Measurements from ENCODE around the gene COX20. TPM values are rescaled to one million over a fixed set of nuclear protein-coding genes. Genes with fewer than 3 reads are reported as not detected.

The COX20 gene
- total RNA-seq, 2 donors from 2014 or later, result 24.4 to 24.8 TPM

DNA sequence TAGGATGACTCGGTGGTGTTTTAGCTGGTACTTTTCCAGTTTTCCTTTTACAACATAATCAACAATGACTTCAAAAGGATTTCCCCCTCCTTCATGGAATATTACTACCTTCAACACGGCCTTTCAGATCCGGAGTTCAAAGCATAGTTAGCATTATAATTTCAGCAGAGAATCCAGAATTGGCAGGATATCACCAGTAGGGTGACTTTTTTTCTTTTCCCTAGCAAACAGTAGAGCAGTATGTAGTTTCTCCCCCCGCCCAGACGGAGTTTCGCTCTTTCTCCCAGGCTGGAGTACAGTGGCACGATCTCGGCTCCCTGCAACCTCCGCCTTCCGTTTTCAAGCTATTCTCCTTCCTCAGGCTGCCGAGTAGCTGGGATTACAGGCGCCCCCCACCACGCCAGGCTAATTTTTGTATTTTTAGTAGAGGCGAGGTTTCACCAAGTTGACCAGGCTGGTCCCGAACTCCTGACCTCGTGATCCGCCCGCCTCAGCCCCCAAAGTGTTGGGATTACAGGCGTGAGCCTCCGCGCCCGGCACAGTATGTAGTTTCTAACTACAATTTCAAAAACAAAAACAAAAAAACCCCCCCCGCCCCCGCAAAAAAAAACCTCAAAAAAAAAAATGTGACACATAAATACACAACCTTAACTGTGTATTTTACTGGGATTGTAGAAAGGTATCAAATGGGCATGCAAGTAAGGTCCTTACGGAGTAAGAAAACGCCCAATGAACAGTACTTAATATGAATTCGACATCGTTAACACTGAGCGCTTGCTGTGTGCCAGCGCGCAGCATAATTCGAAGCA, 1.5 kb upstream of the COX20 start:
- Mint-ChIP-seq H3K27ac (peak overlapping the region; percentile 98), H3K36me3 (ENCODE audit: low read depth) (peaks cover 2% of the 10 kb centered on the region), H3K27me3 (no peaks in the 10 kb centered on the region), H3K4me1 (peaks cover 33% of the 10 kb centered on the region), H3K4me3 (peak overlapping the region; percentile 96)
- DNase-seq, result peak; percentile 24 to 32 (median 30)
- H3K9me3 ChIP-seq (ENCODE audit: control insufficient read depth, low read length, poor library complexity, severe bottlenecking), result no peaks in the 10 kb centered on the region
- peak; percentile 35 for ATAC-seq

GRCh38 chr1:244834543-244835275, 749 bp upstream of the COX20 start:
- Mint-ChIP-seq H3K27ac (peak overlapping the region; percentile 98), H3K4me3 (peak overlapping the region; percentile 96), H3K27me3 (no peaks in the 10 kb centered on the region), H3K4me1 (peaks cover 38% of the 10 kb centered on the region), H3K36me3 (ENCODE audit: low read depth) (peaks cover 2% of the 10 kb centered on the region)
- no peaks in the 10 kb centered on the region for H3K9me3 ChIP-seq (ENCODE audit: control insufficient read depth, low read length, poor library complexity, severe bottlenecking)
- ATAC-seq (peak; percentile 76), DNase-seq (peak; percentile 72 to 82 (median 74))

- Mint-ChIP-seq H3K4me3 (peak overlapping the region; percentile 96), H3K36me3 (ENCODE audit: low read depth) (peaks cover 5% of the 10 kb centered on the region), H3K27ac (peak overlapping the region; percentile 98), H3K27me3 (no peaks in the 10 kb centered on the region), H3K4me1 (peaks cover 49% of the 10 kb centered on the region)
- no peaks in the 10 kb centered on the region for H3K9me3 ChIP-seq (ENCODE audit: control insufficient read depth, low read length, poor library complexity, severe bottlenecking)
- no peak for ATAC-seq
- DNase-seq, result no peak
Measured at GRCh38 chr1:244836135-244836521, 670 bp downstream of the COX20 start.

GRCh38 chr1:244836584-244836983, 1.1 kb downstream of the COX20 start:
- peak overlapping the region; percentile 98 for H3K27ac Mint-ChIP-seq
- no peaks in the 10 kb centered on the region for H3K27me3 Mint-ChIP-seq
- DNase-seq (no peak), ATAC-seq (no peak)
- peaks cover 5% of the 10 kb centered on the region for H3K36me3 Mint-ChIP-seq (ENCODE audit: low read depth)
- peak overlapping the region; percentile 96 for H3K4me3 Mint-ChIP-seq
- no peaks in the 10 kb centered on the region for H3K9me3 ChIP-seq (ENCODE audit: control insufficient read depth, low read length, poor library complexity, severe bottlenecking)
- H3K4me1 Mint-ChIP-seq, result peaks cover 49% of the 10 kb centered on the region

DNA sequence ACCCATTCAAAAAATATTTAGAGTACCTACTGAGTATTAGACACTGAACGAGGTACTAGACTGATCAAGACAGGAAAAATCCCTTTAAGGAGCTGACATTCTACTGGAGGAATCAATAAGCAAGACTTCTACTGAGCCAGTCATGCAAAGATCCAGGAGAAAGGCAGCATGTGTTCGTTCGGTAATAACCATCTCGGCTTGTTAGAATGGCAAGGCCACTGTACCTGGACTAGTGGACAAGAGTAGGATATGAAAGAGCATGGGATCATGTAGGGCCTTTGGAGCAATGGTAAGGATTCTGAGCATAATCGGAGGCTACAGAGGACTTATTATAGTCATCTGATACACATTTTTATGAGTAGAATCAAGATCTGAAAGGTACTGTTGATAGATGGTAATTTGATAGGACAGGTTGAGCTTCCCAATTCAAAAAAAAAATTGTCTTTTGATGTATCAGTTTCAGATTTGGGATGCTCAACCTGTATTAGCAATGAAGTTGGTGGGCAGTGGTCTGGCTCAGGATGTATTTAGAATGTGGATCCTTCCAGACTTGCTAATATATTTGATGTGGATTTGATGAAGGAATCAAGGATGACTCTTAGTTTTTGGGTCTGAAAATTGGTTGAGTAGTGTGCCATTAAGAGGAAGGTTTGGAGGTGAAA, 2.3 kb downstream of the COX20 start:
- H3K4me3 Mint-ChIP-seq, result peak overlapping the region; percentile 77
- H3K36me3 Mint-ChIP-seq (ENCODE audit: low read depth), result peaks cover 5% of the 10 kb centered on the region
- H3K27me3 Mint-ChIP-seq, result no peaks in the 10 kb centered on the region
- ATAC-seq, result no peak
- H3K4me1 Mint-ChIP-seq, result peaks cover 51% of the 10 kb centered on the region
- no peaks in the 10 kb centered on the region for H3K9me3 ChIP-seq (ENCODE audit: control insufficient read depth, low read length, poor library complexity, severe bottlenecking)
- DNase-seq, result no peak
- peak overlapping the region; percentile 98 for H3K27ac Mint-ChIP-seq

DNA sequence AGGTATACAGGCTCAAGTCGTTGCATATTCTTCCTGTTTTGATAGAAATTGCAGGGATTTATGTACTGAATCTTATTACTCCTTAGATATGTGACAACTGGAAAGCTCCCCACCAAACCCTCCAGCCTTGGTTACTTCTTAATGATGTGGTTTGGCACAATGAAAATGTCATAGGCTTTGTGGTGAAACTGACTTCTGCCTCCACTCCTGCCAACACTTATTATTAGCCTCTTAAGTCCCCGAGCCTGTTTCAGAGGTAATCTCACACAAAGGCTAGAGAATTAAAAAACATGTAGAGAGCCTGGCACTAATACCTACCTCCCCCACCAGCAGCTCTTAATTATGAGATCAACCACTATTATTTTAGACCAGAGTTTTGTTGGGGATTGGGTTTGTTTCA, 4.2 kb downstream of the COX20 start:
- peaks cover 46% of the 10 kb centered on the region for H3K4me1 Mint-ChIP-seq
- no peak overlapping the region for H3K4me3 Mint-ChIP-seq
- no peaks in the 10 kb centered on the region for H3K9me3 ChIP-seq (ENCODE audit: control insufficient read depth, low read length, poor library complexity, severe bottlenecking)
- peak overlapping the region; percentile 98 for H3K27ac Mint-ChIP-seq
- H3K36me3 Mint-ChIP-seq (ENCODE audit: low read depth), result peaks cover 3% of the 10 kb centered on the region
- ATAC-seq (no peak), DNase-seq (no peak)
- no peaks in the 10 kb centered on the region for H3K27me3 Mint-ChIP-seq

DNA sequence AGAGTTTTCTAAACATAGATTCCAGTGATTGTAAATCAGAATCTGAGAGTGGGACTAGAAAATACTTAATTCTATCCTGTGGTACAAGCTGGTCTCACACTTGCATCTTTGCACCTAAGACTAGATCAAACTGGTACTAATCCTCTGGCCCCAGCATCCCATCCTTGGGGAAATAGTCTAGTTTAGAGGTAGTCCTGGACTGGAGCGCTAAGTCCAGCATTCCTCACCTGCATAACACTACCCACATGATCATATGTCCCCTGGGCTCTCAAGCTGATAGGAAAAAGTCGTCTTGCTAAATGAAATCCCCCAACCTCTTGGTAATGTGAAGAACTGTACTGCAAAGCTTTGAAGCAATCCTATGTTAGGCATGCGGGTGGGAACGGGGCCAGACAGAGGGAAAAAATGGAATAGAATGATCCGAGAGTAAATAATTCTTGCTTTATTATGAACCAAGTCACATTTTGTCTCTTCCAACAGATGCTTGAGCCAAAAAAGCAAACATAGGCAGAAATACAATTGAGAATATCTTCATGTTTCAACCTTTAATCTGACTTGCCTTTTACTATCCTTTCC, 4.8 kb downstream of the COX20 start:
- no peak for ATAC-seq
- peak overlapping the region; percentile 60 for H3K4me3 Mint-ChIP-seq
- peak overlapping the region; percentile 98 for H3K27ac Mint-ChIP-seq
- H3K4me1 Mint-ChIP-seq, result peaks cover 46% of the 10 kb centered on the region
- DNase-seq, result no peak
- H3K36me3 Mint-ChIP-seq (ENCODE audit: low read depth), result peaks cover 5% of the 10 kb centered on the region
- no peaks in the 10 kb centered on the region for H3K27me3 Mint-ChIP-seq
- H3K9me3 ChIP-seq (ENCODE audit: control insufficient read depth, low read length, poor library complexity, severe bottlenecking), result no peaks in the 10 kb centered on the region

DNA sequence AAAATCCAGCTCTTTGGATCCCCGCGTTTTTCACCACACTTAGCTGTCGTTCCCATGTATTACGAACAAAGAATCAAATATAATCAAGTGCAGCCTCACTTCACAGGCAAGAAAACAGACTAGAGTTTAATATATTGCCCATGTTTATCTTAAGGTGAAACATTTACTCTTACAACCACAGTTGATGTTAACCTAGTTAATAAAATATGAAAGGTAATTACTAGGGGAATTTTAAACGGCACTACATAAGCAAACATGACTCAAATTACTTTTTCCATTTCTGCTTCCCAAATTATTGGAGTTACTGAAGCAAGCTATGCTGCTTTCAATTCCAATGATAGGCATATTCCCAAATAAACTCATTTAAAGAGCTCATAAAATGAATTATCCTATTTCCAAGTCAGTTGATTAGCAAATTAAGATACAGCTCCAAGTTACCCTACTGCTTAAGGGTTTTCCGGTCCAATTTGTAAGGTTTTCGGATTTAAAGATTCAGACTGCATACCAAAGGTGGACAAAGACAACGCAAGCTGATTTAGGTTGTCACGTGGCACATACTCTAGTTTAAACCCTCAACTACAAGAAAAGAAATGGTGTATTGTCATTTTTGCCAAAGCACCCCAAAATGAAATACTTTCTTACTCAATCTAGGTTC, 5.9 kb downstream of the COX20 start:
- no peaks in the 10 kb centered on the region for H3K27me3 Mint-ChIP-seq
- DNase-seq (no peak), ATAC-seq (no peak)
- peaks cover 8% of the 10 kb centered on the region for H3K36me3 Mint-ChIP-seq (ENCODE audit: low read depth)
- H3K9me3 ChIP-seq (ENCODE audit: control insufficient read depth, low read length, poor library complexity, severe bottlenecking), result no peaks in the 10 kb centered on the region
- peak overlapping the region; percentile 98 for H3K27ac Mint-ChIP-seq
- no peak overlapping the region for H3K4me3 Mint-ChIP-seq
- H3K4me1 Mint-ChIP-seq, result peaks cover 45% of the 10 kb centered on the region

DNA sequence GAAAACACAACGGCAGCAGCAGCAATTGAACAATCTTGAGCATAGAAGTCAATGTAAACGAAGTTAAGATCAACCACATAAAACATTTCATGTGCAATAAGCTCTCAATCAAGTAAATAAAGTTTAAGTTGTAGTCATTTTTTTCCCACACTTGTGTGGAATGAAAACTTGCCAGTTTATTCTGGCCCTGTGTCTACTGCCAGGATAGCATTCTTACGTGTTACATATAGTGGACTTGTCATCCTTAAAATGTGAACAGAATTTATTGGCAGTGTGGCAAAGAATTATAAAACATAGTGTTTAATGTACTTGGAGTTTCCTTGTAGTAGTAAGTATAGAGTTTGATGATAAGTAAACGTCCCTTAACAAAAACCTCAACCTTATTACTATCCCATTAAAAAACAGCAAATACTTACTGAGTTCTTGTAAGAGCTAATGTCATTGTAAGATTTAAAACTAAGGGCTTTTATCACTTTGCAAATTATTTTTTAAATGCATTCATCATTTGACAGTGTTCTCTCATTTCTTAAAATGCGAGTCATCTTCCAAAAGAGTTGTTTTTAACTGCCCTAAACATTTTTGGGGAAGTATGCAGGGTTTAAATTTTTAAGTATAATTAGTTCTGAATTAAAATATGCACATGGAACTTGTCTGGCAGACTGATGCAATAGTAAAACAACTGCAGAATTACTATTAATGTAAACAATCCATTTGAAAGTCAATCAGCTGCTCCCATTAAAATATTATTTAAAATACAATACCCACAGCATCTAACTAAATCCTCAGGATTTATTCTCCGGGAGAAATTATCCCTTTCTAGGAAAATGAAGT, 7.9 kb downstream of the COX20 start:
- ATAC-seq (no peak), DNase-seq (no peak)
- H3K4me1 Mint-ChIP-seq, result peaks cover 36% of the 10 kb centered on the region
- peaks cover 9% of the 10 kb centered on the region for H3K36me3 Mint-ChIP-seq (ENCODE audit: low read depth)
- no peak overlapping the region for H3K4me3 Mint-ChIP-seq
- H3K27ac Mint-ChIP-seq, result peak overlapping the region; percentile 87
- H3K9me3 ChIP-seq (ENCODE audit: control insufficient read depth, low read length, poor library complexity, severe bottlenecking), result no peaks in the 10 kb centered on the region
- H3K27me3 Mint-ChIP-seq, result no peaks in the 10 kb centered on the region

DNA sequence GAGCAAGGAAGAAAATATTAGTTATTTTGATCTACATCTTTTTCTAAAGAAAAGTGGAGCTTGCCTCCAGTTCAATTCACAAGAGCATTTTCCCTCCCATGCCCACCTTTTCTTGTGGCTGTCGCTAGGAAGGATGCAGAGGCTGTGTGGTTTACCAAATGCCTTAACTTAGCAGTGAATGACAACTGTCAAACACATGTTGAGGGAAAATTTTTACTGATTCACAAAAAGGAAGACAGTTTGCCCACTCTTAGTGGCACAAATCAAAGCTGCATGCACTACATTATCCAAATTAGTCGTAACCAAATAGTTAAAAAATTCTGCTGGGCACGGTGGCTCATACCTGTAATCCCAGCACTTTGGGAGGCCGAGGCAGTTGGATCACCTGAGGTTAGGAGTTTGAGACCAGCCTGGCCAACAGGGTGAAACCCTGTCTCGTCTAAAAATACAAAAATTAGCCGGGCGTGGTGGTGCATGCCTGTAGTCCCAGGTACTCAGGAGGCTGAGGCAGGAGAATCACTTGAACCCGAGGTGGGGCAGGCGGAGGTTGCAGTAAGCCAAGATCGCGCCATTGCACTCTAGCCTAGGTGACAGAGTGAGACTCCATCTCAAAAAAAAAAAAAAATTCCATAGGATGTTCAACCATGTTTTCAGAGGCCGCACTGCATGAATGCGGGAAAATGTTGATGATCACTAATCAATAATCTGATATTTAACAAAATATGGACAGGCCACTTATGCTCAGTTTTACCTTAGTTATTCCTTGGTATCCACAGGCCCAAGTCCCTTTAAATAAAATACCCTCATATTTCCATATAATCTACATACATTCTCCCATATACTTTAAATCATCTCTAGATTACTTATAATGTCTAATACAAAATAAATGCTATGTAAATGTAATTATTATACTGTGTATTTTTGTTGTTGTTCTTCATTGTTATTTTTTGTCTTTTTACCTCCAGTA, 9.0 kb downstream of the COX20 start:
- Mint-ChIP-seq H3K4me1 (peaks cover 38% of the 10 kb centered on the region), H3K4me3 (no peak overlapping the region), H3K27me3 (no peaks in the 10 kb centered on the region), H3K27ac (peak overlapping the region; percentile 87), H3K36me3 (ENCODE audit: low read depth) (peaks cover 9% of the 10 kb centered on the region)
- ATAC-seq (peak; percentile 21), DNase-seq (no peak)
- no peaks in the 10 kb centered on the region for H3K9me3 ChIP-seq (ENCODE audit: control insufficient read depth, low read length, poor library complexity, severe bottlenecking)

- ATAC-seq, result no peak
- no peaks in the 10 kb centered on the region for H3K27me3 Mint-ChIP-seq
- H3K4me3 Mint-ChIP-seq, result peak overlapping the region; percentile 66
- H3K27ac Mint-ChIP-seq, result peak overlapping the region; percentile 87
- peaks cover 30% of the 10 kb centered on the region for H3K4me1 Mint-ChIP-seq
- DNase-seq, result no peak
- peaks cover 6% of the 10 kb centered on the region for H3K36me3 Mint-ChIP-seq (ENCODE audit: low read depth)
- H3K9me3 ChIP-seq (ENCODE audit: control insufficient read depth, low read length, poor library complexity, severe bottlenecking), result no peaks in the 10 kb centered on the region
Measured at GRCh38 chr1:244846653-244847052, 11.2 kb downstream of the COX20 start.
